H1 (cell line): ENCODE data around the gene KIAA0319L. TPM values are rescaled to one million over a fixed set of nuclear protein-coding genes. Genes with fewer than 3 reads are reported as not detected.

Experiments
- CTCF ChIA-PET: fragments of 300-600 bp; sonication (Branson Sonifier 250); formaldehyde crosslinking; loops from one replicate; lab custom pipeline; 2021; ENCODE audit not compliant: partially characterized antibody; lab: Charles Lee
- POLR2A ChIA-PET: fragments of 300-600 bp; sonication (Branson Sonifier 250); formaldehyde crosslinking; loops from one replicate; lab custom pipeline; 2021; ENCODE audit warnings: inconsistent platforms; ENCODE audit not compliant: partially characterized antibody; lab: Charles Lee
- DNase-seq, 2 experiments: peaks; one replicate each; pipeline versions ENCODE4 v3.0.0 to v3.0.0-alpha.2; 2010 to 2022; ENCODE audit warnings: low spot score in 2 of 2, low read depth in 1 of 2, mixed read lengths in 1 of 2
- FAIRE-seq: peaks from 2 replicates; lab custom pipeline; 2011; peaks lifted over from hg19 to GRCh38; lab: Jason Lieb, UNC
- H2AFZ ChIP-seq: 2 replicates; pipeline ENCODE4 v1.8.1; 2012; ENCODE audit warnings: low read length, inconsistent platforms
- H2AK5ac ChIP-seq: 2 replicates; pipeline ENCODE4 v1.6.1; 2013; ENCODE audit warnings: low read depth, low read length
- H2BK120ac ChIP-seq: replicated peaks from 2 replicates; pipeline ENCODE3; 2013; ENCODE audit warnings: low read depth, low read length, inconsistent platforms
- H2BK12ac ChIP-seq: 2 replicates; pipeline ENCODE4 v1.6.1; 2013; ENCODE audit warnings: low read depth, low read length
- H2BK15ac ChIP-seq: 2 replicates; pipeline ENCODE4 v1.6.1; 2013; ENCODE audit warnings: low read length
- H2BK20ac ChIP-seq: 2 replicates; pipeline ENCODE4 v1.6.1; 2013; ENCODE audit warnings: low read length
- H2BK5ac ChIP-seq: 2 replicates; pipeline ENCODE4 v1.6.1; 2013; ENCODE audit warnings: low read depth, low read length
- H3K14ac ChIP-seq: 2 replicates; pipeline ENCODE4 v1.6.1; 2013; ENCODE audit warnings: inconsistent platforms; ENCODE audit not compliant: insufficient read length
- H3K18ac ChIP-seq: 2 replicates; pipeline ENCODE4 v1.6.1; 2013; ENCODE audit warnings: low read length; ENCODE audit errors: extremely low read depth
- H3K23ac ChIP-seq: 2 replicates; pipeline ENCODE4 v1.6.1; 2013; ENCODE audit warnings: inconsistent platforms; ENCODE audit not compliant: insufficient read length
- H3K23me2 ChIP-seq: 2 replicates; pipeline ENCODE4 v1.6.1; 2013; ENCODE audit warnings: low read depth, low read length
- H3K27ac ChIP-seq: 2 replicates; pipeline ENCODE4 v1.6.1; 2011; ENCODE audit warnings: low read depth, low read length, inconsistent platforms
- H3K27me3 ChIP-seq, 4 experiments: replicated peaks in 1 of 4; 1 replicate in 1 of 4; 2 replicates in 3 of 4; pipeline versions ENCODE4 v1.6.1 to v1.8.1; 2011 to 2013; ENCODE audit warnings: low read length in 3 of 4, mild to moderate bottlenecking in 3 of 4, inconsistent platforms in 2 of 4, mixed read lengths in 2 of 4, moderate library complexity in 1 of 4; ENCODE audit not compliant: control insufficient read depth in 3 of 4, insufficient read depth in 3 of 4; ENCODE audit errors: extremely low read depth in 1 of 4
- H3K36me3 ChIP-seq, 4 experiments: 2 replicates each; pipeline versions ENCODE4 v1.6.1 to v1.8.1; 2011 to 2013; ENCODE audit warnings: mild to moderate bottlenecking in 4 of 4, low read length in 3 of 4, moderate library complexity in 2 of 4, control low read depth in 1 of 4, inconsistent platforms in 1 of 4; ENCODE audit not compliant: insufficient read depth in 4 of 4, control insufficient read depth in 2 of 4
- H3K4ac ChIP-seq: replicated peaks from 2 replicates; pipeline ENCODE3; 2013; ENCODE audit warnings: low read length, low read depth, mixed read lengths, inconsistent platforms; ENCODE audit not compliant: insufficient read length
- H3K4me1 ChIP-seq, 4 experiments: replicated peaks in 1 of 4; 1 replicate in 1 of 4; 2 replicates in 3 of 4; pipeline versions ENCODE4 v1.6.1 to v1.8.1; 2011 to 2013; ENCODE audit warnings: low read length in 3 of 4, inconsistent platforms in 2 of 4, mixed read lengths in 1 of 4; ENCODE audit not compliant: insufficient read depth in 4 of 4, control insufficient read depth in 3 of 4
- H3K4me2 ChIP-seq, 2 experiments: 2 replicates each; pipeline versions ENCODE4 v1.6.1 to v1.8.1; 2011 to 2013; ENCODE audit warnings: low read depth in 2 of 2, low read length in 2 of 2, control low read depth in 1 of 2, inconsistent platforms in 1 of 2, mild to moderate bottlenecking in 1 of 2; ENCODE audit not compliant: insufficient read depth in 1 of 2
- H3K4me3 ChIP-seq, 4 experiments: fragments of 200-600, 300-600 bp in 1 of 4; sonication (generic), shearing (Covaris generic), sonication (Bioruptor Twin) in 1 of 4; 2 replicates each; pipeline versions ENCODE4 v1.5.1 to v1.8.1; 2011 to 2016; ENCODE audit warnings: low read length in 4 of 4, low read depth in 3 of 4, control low read depth in 2 of 4, inconsistent platforms in 2 of 4, mild to moderate bottlenecking in 2 of 4, mixed read lengths in 1 of 4, moderate library complexity in 1 of 4; ENCODE audit not compliant: insufficient read depth in 2 of 4; ENCODE audit errors: extremely low read depth in 1 of 4
- H3K56ac ChIP-seq: replicated peaks from 2 replicates; pipeline ENCODE3; 2013; ENCODE audit warnings: low read depth, mild to moderate bottlenecking, mixed read lengths, low read length, inconsistent platforms; ENCODE audit not compliant: insufficient read length
- H3K79me1 ChIP-seq: 2 replicates; pipeline ENCODE4 v1.6.1; 2013; ENCODE audit warnings: low read depth, low read length, control low read depth
- H3K79me2 ChIP-seq, 2 experiments: 2 replicates each; pipeline versions ENCODE4 v1.6.1 to v1.8.1; 2012 to 2013; ENCODE audit warnings: low read length in 2 of 2, mild to moderate bottlenecking in 2 of 2, inconsistent platforms in 1 of 2; ENCODE audit not compliant: insufficient read depth in 2 of 2, control insufficient read depth in 1 of 2
- H3K9ac ChIP-seq, 4 experiments: replicated peaks in 1 of 4; 1 replicate in 1 of 4; 2 replicates in 3 of 4; pipeline versions ENCODE4 v1.6.1 to v1.8.1; 2011 to 2013; ENCODE audit warnings: low read depth in 3 of 4, low read length in 3 of 4, control low read depth in 2 of 4, mild to moderate bottlenecking in 2 of 4, moderate library complexity in 2 of 4, inconsistent platforms in 1 of 4; ENCODE audit errors: extremely low read depth in 1 of 4
- H3K9me3 ChIP-seq, 2 experiments: 2 replicates each; pipeline versions ENCODE4 v1.6.1 to v1.8.1; 2012 to 2013; ENCODE audit warnings: mild to moderate bottlenecking in 2 of 2, moderate library complexity in 2 of 2, control low read depth in 1 of 2, inconsistent platforms in 1 of 2, low read depth in 1 of 2, low read length in 1 of 2, mixed read lengths in 1 of 2; ENCODE audit not compliant: insufficient read depth in 2 of 2
- H4K20me1 ChIP-seq, 2 experiments: replicated peaks in 1 of 2; 2 replicates each; pipeline versions ENCODE3 to v1.8.1; 2011 to 2013; ENCODE audit warnings: inconsistent platforms in 2 of 2, low read length in 2 of 2, mild to moderate bottlenecking in 1 of 2; ENCODE audit not compliant: insufficient read depth in 2 of 2, control insufficient read depth in 1 of 2
- H4K5ac ChIP-seq: 2 replicates; pipeline ENCODE4 v1.6.1; 2013; ENCODE audit warnings: low read length, low read depth, mixed read lengths, inconsistent platforms; ENCODE audit not compliant: insufficient read length
- H4K8ac ChIP-seq: 2 replicates; pipeline ENCODE4 v1.8.0; 2013; ENCODE audit warnings: mild to moderate bottlenecking, moderate library complexity, low read length, inconsistent platforms; ENCODE audit not compliant: insufficient read depth; ENCODE audit errors: extremely low read depth
- H4K91ac ChIP-seq: replicated peaks from 2 replicates; pipeline ENCODE3; 2013; ENCODE audit warnings: low read length, mixed read lengths, inconsistent platforms; ENCODE audit not compliant: insufficient read length
- ASH2L ChIP-seq: fragments of 200-600, 300-600 bp; sonication (generic); IDR thresholded peaks from one replicate; pipeline ENCODE4 v1.7.1; 2017; ENCODE audit warnings: low read length
- ATF2 ChIP-seq: IDR thresholded peaks from 2 replicates; pipeline ENCODE4 v1.6.1; 2012; ENCODE audit warnings: low read length, inconsistent platforms
- BCL11A ChIP-seq, 2 experiments: IDR thresholded peaks; one replicate each; pipeline ENCODE4 v1.6.1; 2011; ENCODE audit warnings: low read depth in 2 of 2, low read length in 2 of 2, mild to moderate bottlenecking in 2 of 2
- BRCA1 ChIP-seq: IDR thresholded peaks from 2 replicates; pipeline ENCODE4 v1.6.1; 2012; ENCODE audit warnings: low read depth, low read length, improper control_type of control experiment
- E2F6 ChIP-seq: IDR thresholded peaks from 2 replicates; pipeline ENCODE4 v1.6.1; 2012; ENCODE audit warnings: inconsistent platforms
- EP300 ChIP-seq, 2 experiments: IDR thresholded peaks; 1 replicate in 1 of 2; 2 replicates in 1 of 2; pipeline ENCODE4 v1.6.1; 2011 to 2012; ENCODE audit warnings: low read depth in 2 of 2, low read length in 2 of 2, mild to moderate bottlenecking in 2 of 2, borderline replicate concordance in 1 of 2, inconsistent platforms in 1 of 2, moderate library complexity in 1 of 2
- FOSL1 ChIP-seq: IDR thresholded peaks from 2 replicates; pipeline ENCODE4 v1.6.1; 2011; ENCODE audit warnings: mild to moderate bottlenecking, low read depth, low read length, moderate library complexity; ENCODE audit not compliant: insufficient read depth
- HDAC6 ChIP-seq: IDR thresholded peaks from one replicate; pipeline ENCODE4 v1.7.1; 2012; ENCODE audit warnings: low read depth, mild to moderate bottlenecking, inconsistent platforms, low read length, moderate library complexity
- RXRA ChIP-seq: IDR thresholded peaks from 2 replicates; pipeline ENCODE4 v1.6.1; 2011; ENCODE audit warnings: low read depth, mild to moderate bottlenecking, low read length, moderate library complexity; ENCODE audit not compliant: insufficient read depth
- SAP30 ChIP-seq: fragments of 300-600 bp; sonication (generic); IDR thresholded peaks from 2 replicates; pipeline ENCODE4 v1.7.1; 2012; ENCODE audit warnings: low read length, moderate library complexity, mild to moderate bottlenecking, inconsistent platforms; ENCODE audit not compliant: insufficient read depth, insufficient replicate concordance
- SIX5 ChIP-seq: IDR thresholded peaks from 2 replicates; pipeline ENCODE4 v1.6.1; 2011; ENCODE audit warnings: mild to moderate bottlenecking, low read depth, low read length
- ZNF274 ChIP-seq: IDR thresholded peaks from 2 replicates; pipeline ENCODE4 v1.7.0; 2012; ENCODE audit warnings: low read length, borderline replicate concordance; ENCODE audit errors: extremely low read depth
- WGBS, 2 experiments: shearing (Covaris generic) in 1 of 2; methylation state at CpG; one replicate each; pipeline versions ENCODE4 v1.1.6 to v1.1.7; 2013 to 2015; ENCODE audit warnings: low lambda C conversion rate in 2 of 2, mixed read lengths in 2 of 2, inconsistent platforms in 1 of 2, low coverage in 1 of 2, missing lambda C conversion rate in 1 of 2; ENCODE audit not compliant: insufficient replicate concordance in 2 of 2, insufficient coverage in 1 of 2, insufficient read length in 1 of 2; ENCODE audit errors: extremely low coverage in 1 of 2, missing lambda C conversion rate in 1 of 2; 5-methylcytosine and 5-hydroxymethylcytosine counted together
- polyA plus RNA-seq, 7 experiments: library from polyadenylated mRNA; depleted of rRNA in 3 of 7; stranded (reverse) in 5 of 7; unstranded in 2 of 7; fragments of >200 nt in 5 of 7; fragments of 200-250 nt in 2 of 7; gene quantifications; 1 replicate in 5 of 7; 2 replicates in 1 of 7; 4 replicates in 1 of 7; pipeline versions ENCODE4 v1.2.1 to v1.2.3, GENCODE V29; 2011 to 2013; ENCODE audit warnings: missing spikeins in 2 of 7, mixed read lengths in 2 of 7
- total RNA-seq: library from RNA; stranded (reverse); fragmentation: NEBNext Ultra II Directional; extraction: Animal tissue kit (Norgen Biotek cat#: 25700); gene quantifications from 2 replicates; pipeline ENCODE4 v1.2.1, GENCODE V29; 2021

KIAA0319L gene
- total and polyA plus RNA-seq, 2 of the 8 experiments (the other 6 are each of a cell fraction or from before 2014, with no cell fraction given), result 40.1 to 55.7 TPM

GRCh38 chr1:35481229-35481628 lies 76.0 kb downstream of the KIAA0319L start:
- CTCF ChIA-PET, result no interaction called here
- Histone ChIP-seq H3K27me3 (no peaks in the 10 kb centered on the region), H4K91ac (no peak overlapping the region), H3K56ac (no peak overlapping the region), H2BK12ac (no peak overlapping the region), H3K4me1 (no peaks in the 10 kb centered on the region), H3K9me3 (no peaks in the 10 kb centered on the region), H2BK5ac (no peak overlapping the region), H2BK15ac (no peak overlapping the region), H4K20me1 (no peaks in the 10 kb centered on the region), H3K79me2 (no peaks in the 10 kb centered on the region), H3K4me2 (no peak overlapping the region), H3K23ac (no peak overlapping the region), H3K79me1 (no peaks in the 10 kb centered on the region), H4K8ac (no peak overlapping the region), H2BK20ac (no peak overlapping the region), H2AK5ac (no peak overlapping the region), H3K9ac (no peak overlapping the region), H3K18ac (no peak overlapping the region), H2BK120ac (no peak overlapping the region), H3K4me3 (no peak overlapping the region), H3K23me2 (no peaks in the 10 kb centered on the region), H3K14ac (no peak overlapping the region), H3K27ac (no peak overlapping the region), H2AFZ (no peak overlapping the region), H3K36me3 (peaks cover under 1 to 11% (median 6%) of the 10 kb centered on the region in 4 experiments; a peak in 3 of 8 replicates), H3K4ac (no peak overlapping the region), H4K5ac (no peak overlapping the region)
- no peak for FAIRE-seq
- no peak for DNase-seq
- 86% methylated on average over 2 of the region's 2 CpGs; no CpG with 5 or more reads in 1 of the 2 experiments for WGBS, 2 experiments
- POLR2A ChIA-PET, result interaction anchor here (1.1 kb wide), 1 partner anchor 68 kb away, joined by 3 read pairs; no protein-coding TSS in a partner anchor
- TF ChIP-seq BRCA1 (no peak), HDAC6 (no peak), ZNF274 (no peak), SIX5 (no peak), BCL11A (IDR thresholded peaks at IDR 0.05; ENCODE audit: low read depth in 2 of 2, low read length in 2 of 2) (no peak), ASH2L (no peak), SAP30 (no peak), EP300 (IDR thresholded peaks at IDR 0.05; ENCODE audit: borderline replicate concordance in 1 of 2, low read depth in 2 of 2, low read length in 2 of 2) (no peak), RXRA (no peak), ATF2 (no peak), E2F6 (no peak), FOSL1 (no peak)
